ENCODE data around the gene UBIAD1.

GRCh38 chr1:11248169-11248568 is 24.8 kb upstream of the UBIAD1 start:
- TF ChIP-seq CTCF (IDR thresholded peaks at IDR 0.05) (no peak), POLR2A (IDR thresholded peaks at IDR 0.05) (no peak)

All from esophagus squamous epithelium (tissue), 4 donors.